Osteoblast (primary cell): Measurements from ENCODE around the gene FAM186B. TPM values are rescaled to one million over a fixed set of nuclear protein-coding genes. Genes with fewer than 3 reads are reported as not detected.

ENCODE experiments used
- DNase-seq: peaks from one replicate; pipeline ENCODE4 v3.0.0; 2011; ENCODE audit warnings: low spot score, mixed read lengths; ENCODE audit not compliant: insufficient read length; ENCODE audit errors: missing footprints
- H2AFZ ChIP-seq: 2 replicates; pipeline ENCODE4 v1.6.0; 2011; ENCODE audit warnings: mild to moderate bottlenecking, low read length
- H3K27ac ChIP-seq: 2 replicates; pipeline ENCODE4 v1.5.1; 2011; ENCODE audit warnings: mild to moderate bottlenecking, low read depth, low read length, moderate library complexity
- H3K27me3 ChIP-seq: 2 replicates; pipeline ENCODE4 v1.6.0; 2012; ENCODE audit warnings: mild to moderate bottlenecking, control low read depth, inconsistent platforms, low read length, moderate library complexity; ENCODE audit not compliant: insufficient read depth
- H3K36me3 ChIP-seq: 2 replicates; pipeline ENCODE4 v1.5.1; 2011; ENCODE audit warnings: mild to moderate bottlenecking, low read length, control low read depth, moderate library complexity; ENCODE audit not compliant: insufficient read depth
- H3K4me1 ChIP-seq: 2 replicates; pipeline ENCODE4 v1.5.1; 2011; ENCODE audit warnings: mild to moderate bottlenecking, low read length, control low read depth, moderate library complexity; ENCODE audit not compliant: insufficient read depth
- H3K4me2 ChIP-seq: 2 replicates; pipeline ENCODE4 v1.6.0; 2011; ENCODE audit warnings: mild to moderate bottlenecking, low read length; ENCODE audit not compliant: insufficient read depth
- H3K4me3 ChIP-seq: fragments of 200-600 bp; sonication (generic); 3 replicates; pipeline ENCODE4 v1.5.1; 2012; ENCODE audit warnings: mild to moderate bottlenecking, low read length, inconsistent platforms; ENCODE audit not compliant: insufficient read depth
- H3K79me2 ChIP-seq: 2 replicates; pipeline ENCODE4 v1.6.0; 2012; ENCODE audit warnings: mild to moderate bottlenecking, low read length, control low read depth, inconsistent platforms; ENCODE audit not compliant: insufficient read depth
- H3K9me3 ChIP-seq: 2 replicates; pipeline ENCODE4 v1.5.1; 2011; ENCODE audit warnings: low read depth, low read length, control low read depth
- H4K20me1 ChIP-seq: 2 replicates; pipeline ENCODE4 v1.6.0; 2012; ENCODE audit warnings: mild to moderate bottlenecking, low read length, control low read depth; ENCODE audit not compliant: insufficient read depth
- total RNA-seq: library from RNA; depleted of rRNA; stranded (reverse); fragments of >200 nt; gene quantifications from 2 replicates; pipeline ENCODE4 v1.2.3, GENCODE V29; 2012
- TF ChIP-seq, protein P1 (sequence below): IDR thresholded peaks from 2 replicates; pipeline ENCODE4 v1.5.1; 2011; ENCODE audit warnings: mild to moderate bottlenecking, low read depth, low read length, moderate library complexity; ENCODE audit errors: extremely low read depth

The FAM186B gene
- total RNA-seq, 1 donor = 0.72 TPM

DNA sequence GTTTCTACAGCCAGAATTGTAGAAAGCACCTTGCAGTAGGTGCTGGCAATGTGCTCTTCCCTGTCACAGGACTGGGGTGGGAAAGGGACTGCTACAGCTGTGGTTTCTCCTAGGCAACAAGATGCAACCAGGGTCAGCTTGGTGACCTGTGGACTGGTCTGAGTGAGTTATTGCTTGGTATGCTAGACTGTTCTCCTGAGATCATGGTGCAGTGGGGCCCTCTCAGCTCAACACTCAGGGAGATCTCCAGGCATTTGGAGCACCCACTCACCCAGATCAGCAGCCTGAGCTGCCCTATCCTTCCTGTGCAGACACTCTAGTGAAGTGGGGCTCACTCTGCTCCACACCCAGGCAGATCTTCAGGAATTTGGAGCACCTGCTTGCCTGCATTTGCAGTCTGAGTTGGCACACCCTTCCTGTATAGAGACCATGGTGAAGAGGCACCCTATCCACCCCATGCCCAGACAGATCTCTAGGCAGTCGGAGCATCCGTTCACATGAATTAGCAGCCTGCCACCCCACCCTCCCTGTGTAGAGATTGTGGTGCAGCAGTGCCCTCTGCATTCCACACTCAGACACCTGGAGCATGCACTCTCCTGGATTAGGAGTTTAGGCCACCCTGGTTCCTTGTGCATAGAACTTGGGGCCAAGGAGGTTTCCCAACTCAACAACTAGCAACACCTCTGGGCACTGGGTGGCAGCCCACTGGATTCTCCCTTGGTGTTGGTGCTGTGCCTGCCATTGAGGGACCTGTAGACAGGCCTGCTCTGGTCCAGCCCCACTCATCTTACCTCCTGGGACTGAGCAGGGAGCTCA is 3.8 kb upstream of the FAM186B start:
- Histone ChIP-seq H3K9me3 (no peaks in the 10 kb centered on the region), H3K4me3 (no peak overlapping the region), H3K27ac (no peak overlapping the region), H3K36me3 (no peaks in the 10 kb centered on the region), H3K79me2 (no peaks in the 10 kb centered on the region), H3K4me2 (no peak overlapping the region), H4K20me1 (no peaks in the 10 kb centered on the region), H2AFZ (no peak overlapping the region), H3K4me1 (no peaks in the 10 kb centered on the region), H3K27me3 (no peaks in the 10 kb centered on the region)
- DNase-seq = no peak
- TF ChIP-seq, protein P1, sequence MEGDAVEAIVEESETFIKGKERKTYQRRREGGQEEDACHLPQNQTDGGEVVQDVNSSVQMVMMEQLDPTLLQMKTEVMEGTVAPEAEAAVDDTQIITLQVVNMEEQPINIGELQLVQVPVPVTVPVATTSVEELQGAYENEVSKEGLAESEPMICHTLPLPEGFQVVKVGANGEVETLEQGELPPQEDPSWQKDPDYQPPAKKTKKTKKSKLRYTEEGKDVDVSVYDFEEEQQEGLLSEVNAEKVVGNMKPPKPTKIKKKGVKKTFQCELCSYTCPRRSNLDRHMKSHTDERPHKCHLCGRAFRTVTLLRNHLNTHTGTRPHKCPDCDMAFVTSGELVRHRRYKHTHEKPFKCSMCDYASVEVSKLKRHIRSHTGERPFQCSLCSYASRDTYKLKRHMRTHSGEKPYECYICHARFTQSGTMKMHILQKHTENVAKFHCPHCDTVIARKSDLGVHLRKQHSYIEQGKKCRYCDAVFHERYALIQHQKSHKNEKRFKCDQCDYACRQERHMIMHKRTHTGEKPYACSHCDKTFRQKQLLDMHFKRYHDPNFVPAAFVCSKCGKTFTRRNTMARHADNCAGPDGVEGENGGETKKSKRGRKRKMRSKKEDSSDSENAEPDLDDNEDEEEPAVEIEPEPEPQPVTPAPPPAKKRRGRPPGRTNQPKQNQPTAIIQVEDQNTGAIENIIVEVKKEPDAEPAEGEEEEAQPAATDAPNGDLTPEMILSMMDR = no peak

- Histone ChIP-seq H3K4me1 (no peaks in the 10 kb centered on the region), H3K27ac (no peak overlapping the region), H3K4me3 (no peak overlapping the region), H3K79me2 (no peaks in the 10 kb centered on the region), H3K4me2 (no peak overlapping the region), H2AFZ (no peak overlapping the region), H3K9me3 (no peaks in the 10 kb centered on the region), H3K36me3 (no peaks in the 10 kb centered on the region), H4K20me1 (no peaks in the 10 kb centered on the region), H3K27me3 (no peaks in the 10 kb centered on the region)
- DNase-seq = no peak
- TF ChIP-seq, protein P1 = no peak
These were observed 583 bp downstream of the FAM186B start for GRCh38 chr12:49604856-49605255.

- Histone ChIP-seq H3K4me2 (no peak overlapping the region), H3K79me2 (no peaks in the 10 kb centered on the region), H3K9me3 (no peaks in the 10 kb centered on the region), H3K36me3 (no peaks in the 10 kb centered on the region), H4K20me1 (no peaks in the 10 kb centered on the region), H3K27ac (no peak overlapping the region), H2AFZ (no peak overlapping the region), H3K27me3 (no peaks in the 10 kb centered on the region), H3K4me3 (no peak overlapping the region), H3K4me1 (no peaks in the 10 kb centered on the region)
- TF ChIP-seq, protein P1 = no peak
- no peak for DNase-seq
These were observed 1.7 kb downstream of the FAM186B start for GRCh38 chr12:49603721-49604120.

- Histone ChIP-seq H2AFZ (no peak overlapping the region), H3K27me3 (no peaks in the 10 kb centered on the region), H3K4me3 (no peak overlapping the region), H3K36me3 (peaks cover 3% of the 10 kb centered on the region), H3K4me1 (no peaks in the 10 kb centered on the region), H3K27ac (no peak overlapping the region), H3K4me2 (no peak overlapping the region), H4K20me1 (no peaks in the 10 kb centered on the region), H3K9me3 (no peaks in the 10 kb centered on the region), H3K79me2 (no peaks in the 10 kb centered on the region)
- TF ChIP-seq, protein P1 = no peak
- DNase-seq = no peak
These were observed 5.5 kb downstream of the FAM186B start for GRCh38 chr12:49599961-49600360.
